GM12878 (cell line): ENCODE results near the gene CTIF. TPM values are rescaled to one million over a fixed set of nuclear protein-coding genes. Genes with fewer than 3 reads are reported as not detected.

Experiments used
- ATAC-seq: fragments of 200-7000 bp; cut with Tn5 transposase; 3 replicates; pipeline ENCODE4 v1.9.1; 2020; ENCODE audit warnings: mild to moderate bottlenecking, moderate library complexity
- BruUV-seq: library from RNA; stranded (reverse); fragments of 400-500 nt; replicated peaks from 2 replicates; lab custom pipeline; 2021; lab: Mats Ljungman, UMichigan
- CTCF ChIA-PET: fragments of 300-600 bp; sonication (Branson Sonifier 250); formaldehyde crosslinking; extraction: SDS; loops from one replicate; lab custom pipeline; 2021; ENCODE audit warnings: inconsistent platforms; lab: Yijun Ruan, JAX
- POLR2A ChIA-PET: fragments of 350-600 bp; formaldehyde crosslinking; extraction: SDS; loops from one replicate; lab custom pipeline; 2021; ENCODE audit warnings: inconsistent platforms; lab: Charles Lee
- RAD21 ChIA-PET: fragments of 300-600 bp; sonication (Branson Sonifier 250); formaldehyde crosslinking; loops from one replicate; lab custom pipeline; 2023; ENCODE audit warnings: antibody characterized with exemption; ENCODE audit not compliant: unreplicated experiment; lab: Charles Lee
- SMC1A ChIA-PET: fragments of 300-600 bp; sonication (Branson Sonifier 250); formaldehyde crosslinking; loops from one replicate; lab custom pipeline; 2023; ENCODE audit not compliant: unreplicated experiment, uncharacterized antibody; lab: Charles Lee
- DNase-seq: peaks from one replicate; pipeline ENCODE4 v3.0.0-alpha.2; 2011; ENCODE audit warnings: low read depth, low spot score
- FAIRE-seq: peaks from 3 replicates; lab custom pipeline; 2011; peaks lifted over from hg19 to GRCh38; lab: Jason Lieb, UNC
- H2AFZ ChIP-seq: 2 replicates; pipeline ENCODE4 v1.6.0; 2011; ENCODE audit warnings: low read depth, low read length, control low read depth; ENCODE audit not compliant: control insufficient read depth
- H3K27ac ChIP-seq: 2 replicates; pipeline ENCODE4 v1.5.1; 2011; ENCODE audit warnings: control low read depth; ENCODE audit not compliant: control insufficient read depth, insufficient read depth
- H3K27me3 ChIP-seq, 2 experiments: replicated peaks in 1 of 2; 2 replicates each; pipeline versions ENCODE4 v1.6.0 to v1.6.1; 2011; ENCODE audit warnings: low read length in 1 of 2; ENCODE audit not compliant: control insufficient read depth in 2 of 2, insufficient read depth in 2 of 2
- H3K36me3 ChIP-seq, 2 experiments: 2 replicates each; pipeline ENCODE4 v1.5.1; 2011; ENCODE audit warnings: low read length in 1 of 2; ENCODE audit not compliant: control insufficient read depth in 2 of 2, insufficient read depth in 2 of 2
- H3K4me1 ChIP-seq: 2 replicates; pipeline ENCODE4 v1.6.1; 2011; ENCODE audit warnings: mild to moderate bottlenecking, low read length, moderate library complexity, mixed read lengths; ENCODE audit not compliant: control insufficient read depth, insufficient read depth
- H3K4me2 ChIP-seq: 2 replicates; pipeline ENCODE4 v1.6.0; 2011; ENCODE audit warnings: control low read depth; ENCODE audit not compliant: control insufficient read depth, insufficient read depth
- H3K4me3 ChIP-seq: fragments of 200-600 bp; sonication (generic); 2 replicates; pipeline ENCODE4 v1.5.1; 2016
- H3K79me2 ChIP-seq: 2 replicates; pipeline ENCODE4 v1.6.0; 2011; ENCODE audit warnings: low read length; ENCODE audit not compliant: control insufficient read depth, insufficient read depth
- H3K9ac ChIP-seq: 2 replicates; pipeline ENCODE4 v1.8.0; 2011; ENCODE audit warnings: low read length, control low read depth, mixed read lengths; ENCODE audit not compliant: control insufficient read depth, insufficient read depth
- H3K9me3 ChIP-seq: replicated peaks from 3 replicates; pipeline ENCODE4 v1.5.1; 2011; ENCODE audit warnings: mild to moderate bottlenecking, low read length; ENCODE audit not compliant: control insufficient read depth, insufficient read depth
- H4K20me1 ChIP-seq: 2 replicates; pipeline ENCODE4 v1.6.0; 2011; ENCODE audit not compliant: control insufficient read depth, insufficient read depth
- NBN ChIP-seq: fragments of 450-650 bp; IDR thresholded peaks from 2 replicates; pipeline ENCODE4 v1.6.1; 2016
- PRDM15 ChIP-seq: fragments of 450-650 bp; formaldehyde crosslinking; IDR thresholded peaks from 2 replicates; pipeline ENCODE4 v1.4.0; 2020; ENCODE audit warnings: mild to moderate bottlenecking, moderate library complexity
- WGBS: methylation state at CpG from one replicate; pipeline ENCODE4 v1.1.6; 2016; ENCODE audit warnings: low lambda C conversion rate; ENCODE audit not compliant: insufficient replicate concordance, insufficient coverage; ENCODE audit errors: missing lambda C conversion rate; 5-methylcytosine and 5-hydroxymethylcytosine counted together
- in situ Hi-C: fragments of 300-500 bp; cut with MboI; formaldehyde crosslinking; loops from 9 replicates; pipeline ENCODE4 v1.14.3; 2018; ENCODE audit warnings: mixed read lengths
- intact Hi-C: fragments of 100-400 bp; cut with micrococcal nuclease; formaldehyde crosslinking; loops from one replicate; pipeline ENCODE4 v1.14.2; 2022; ENCODE audit not compliant: unreplicated experiment
- polyA plus RNA-seq, 11 experiments: library from polyadenylated mRNA; depleted of rRNA in 4 of 11; unstranded in 6 of 11; stranded (reverse) in 5 of 11; fragments of >200 nt; fragmentation: Nextera tagmentation in 4 of 11; fragmentation: Illumina TruSeq in 1 of 11; extraction: Ambion mirVana in 4 of 11; extraction: Trizol in 1 of 11; gene quantifications; 1 replicate in 1 of 11; 2 replicates in 10 of 11; pipeline versions ENCODE4 v1.2.1 to v1.2.3, GENCODE V29; 2011 to 2016; ENCODE audit warnings: inconsistent platforms in 2 of 11, missing spikeins in 2 of 11, low read depth in 1 of 11
- total RNA-seq, 4 experiments: library from RNA; depleted of rRNA in 3 of 4; stranded (reverse); fragments of >200 nt in 3 of 4; fragmentation: Illumina TruSeq in 1 of 4; extraction: Trizol in 1 of 4; gene quantifications; 2 replicates each; pipeline versions ENCODE4 v1.2.1 to v1.2.3, GENCODE V29; 2013 to 2021
- TF ChIP-seq, protein P1 (sequence below): fragments of 450-650 bp; IDR thresholded peaks from 2 replicates; pipeline ENCODE4 v1.6.1; 2016; ENCODE audit warnings: mild to moderate bottlenecking

Gene CTIF
- total and polyA plus RNA-seq, 10 of the 15 experiments (the other 5 are each of a cell fraction or from before 2014, with no cell fraction given): 0.06 to 11.6 (median 2.5) TPM

GRCh38 chr18:48705531-48705930 is 166.7 kb downstream of the CTIF start:
- ChIA-PET POLR2A (no interaction called here), CTCF (no interaction called here), SMC1A (no interaction called here), RAD21 (no interaction called here)
- Histone ChIP-seq H2AFZ (no peak overlapping the region), H3K4me1 (peaks cover 2% of the 10 kb centered on the region), H3K27ac (no peak overlapping the region), H3K4me3 (no peak overlapping the region), H3K36me3 (no peaks in the 10 kb centered on the region), H3K27me3 (no peaks in the 10 kb centered on the region), H3K79me2 (no peaks in the 10 kb centered on the region), H3K4me2 (no peak overlapping the region), H3K9me3 (no peaks in the 10 kb centered on the region; the same call in 2 of the 3 replicates), H4K20me1 (no peaks in the 10 kb centered on the region), H3K9ac (no peak overlapping the region)
- intact Hi-C loops (no loop called here), in situ Hi-C loops (no loop called here)
- BruUV-seq: no TSS peak
- DNase-seq (no peak), ATAC-seq (no peak), FAIRE-seq (no peak)
- 79% methylated on average over 11 of the region's 11 CpGs for WGBS
- TF ChIP-seq NBN: no peak
- TF ChIP-seq PRDM15: no peak
- TF ChIP-seq, protein P1, sequence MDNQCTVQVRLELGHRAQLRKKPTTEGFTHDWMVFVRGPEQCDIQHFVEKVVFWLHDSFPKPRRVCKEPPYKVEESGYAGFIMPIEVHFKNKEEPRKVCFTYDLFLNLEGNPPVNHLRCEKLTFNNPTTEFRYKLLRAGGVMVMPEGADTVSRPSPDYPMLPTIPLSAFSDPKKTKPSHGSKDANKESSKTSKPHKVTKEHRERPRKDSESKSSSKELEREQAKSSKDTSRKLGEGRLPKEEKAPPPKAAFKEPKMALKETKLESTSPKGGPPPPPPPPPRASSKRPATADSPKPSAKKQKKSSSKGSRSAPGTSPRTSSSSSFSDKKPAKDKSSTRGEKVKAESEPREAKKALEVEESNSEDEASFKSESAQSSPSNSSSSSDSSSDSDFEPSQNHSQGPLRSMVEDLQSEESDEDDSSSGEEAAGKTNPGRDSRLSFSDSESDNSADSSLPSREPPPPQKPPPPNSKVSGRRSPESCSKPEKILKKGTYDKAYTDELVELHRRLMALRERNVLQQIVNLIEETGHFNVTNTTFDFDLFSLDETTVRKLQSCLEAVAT: no peak
